Measurements from ENCODE around the gene PCSK6.

The PCSK6 gene

DNA sequence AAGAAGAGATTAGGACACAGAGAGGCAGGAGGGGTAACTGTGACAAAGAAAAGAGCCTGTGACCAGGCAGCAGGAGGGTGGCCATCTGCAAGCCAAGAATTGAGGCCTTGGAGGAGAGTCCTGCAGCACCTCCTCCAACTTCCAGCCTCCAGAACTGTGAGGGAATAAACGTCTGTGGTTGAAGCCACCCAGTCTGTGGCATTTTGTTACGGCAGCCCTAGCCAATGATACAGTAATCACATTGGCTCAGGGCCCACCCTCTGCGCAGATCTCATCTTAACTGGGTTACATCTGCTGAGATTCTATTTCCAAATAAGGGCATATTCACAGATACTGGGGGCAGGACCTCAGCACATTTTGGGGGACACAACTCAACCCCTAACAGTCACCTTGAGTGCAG, 223.5 kb downstream of the PCSK6 start:
- DNase-seq, result no peak

DNA sequence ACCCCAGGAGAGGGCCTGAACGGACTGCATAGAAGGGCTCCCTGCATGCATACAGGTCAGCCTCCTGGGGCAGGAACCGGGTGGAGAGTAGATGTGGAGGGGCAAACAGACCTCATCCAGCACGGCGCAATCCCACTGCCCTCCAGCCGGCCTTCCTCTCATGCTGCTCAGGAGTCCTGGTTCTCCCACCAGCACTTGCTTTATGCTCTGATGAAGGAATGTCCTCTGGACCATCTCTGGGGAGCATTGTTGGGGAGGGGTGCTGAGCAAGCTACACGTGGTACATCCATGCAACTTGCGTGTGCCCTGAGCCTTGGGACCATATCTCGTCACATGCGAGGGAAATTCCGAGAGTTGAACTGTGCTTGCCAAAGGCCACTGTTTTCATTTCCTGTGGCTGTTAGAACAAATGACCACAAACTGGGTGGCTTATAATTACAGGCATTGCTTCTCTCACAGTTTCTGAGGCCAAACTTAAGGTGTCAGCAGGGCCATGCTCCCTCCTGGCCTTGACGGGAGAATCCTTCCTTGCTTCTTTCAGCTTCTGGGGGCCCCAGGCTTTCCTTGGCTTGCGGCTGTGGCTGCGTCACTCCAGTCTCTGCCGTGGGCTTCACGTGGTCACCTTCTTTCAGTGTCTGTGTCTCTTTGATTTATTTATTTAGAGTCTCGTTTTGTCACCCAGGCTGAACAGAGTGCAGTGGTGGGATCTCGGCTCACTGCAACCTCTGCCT, 224.4 kb downstream of the PCSK6 start:
- DNase-seq, result no peak

DNA sequence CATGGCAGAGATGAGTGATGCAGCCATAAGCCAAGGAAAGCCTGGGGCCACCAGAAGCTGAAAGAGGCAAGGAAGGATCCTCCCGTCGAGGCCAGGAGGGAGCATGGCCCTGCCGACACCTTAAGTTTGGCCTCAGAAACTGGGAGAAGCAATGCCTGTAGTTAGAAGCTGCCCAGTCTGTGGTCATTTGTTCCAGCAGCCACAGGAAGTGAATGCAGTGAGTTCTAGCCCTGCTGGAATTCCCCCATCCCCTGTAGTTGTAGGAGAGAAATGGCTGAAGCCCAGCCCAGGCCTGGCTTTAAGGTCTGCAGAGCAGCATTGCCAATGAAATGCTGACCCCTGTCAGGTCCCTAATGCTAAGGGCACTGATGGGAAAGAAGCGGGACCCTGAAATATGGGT, 225.5 kb downstream of the PCSK6 start:
- no peak for DNase-seq

DNA sequence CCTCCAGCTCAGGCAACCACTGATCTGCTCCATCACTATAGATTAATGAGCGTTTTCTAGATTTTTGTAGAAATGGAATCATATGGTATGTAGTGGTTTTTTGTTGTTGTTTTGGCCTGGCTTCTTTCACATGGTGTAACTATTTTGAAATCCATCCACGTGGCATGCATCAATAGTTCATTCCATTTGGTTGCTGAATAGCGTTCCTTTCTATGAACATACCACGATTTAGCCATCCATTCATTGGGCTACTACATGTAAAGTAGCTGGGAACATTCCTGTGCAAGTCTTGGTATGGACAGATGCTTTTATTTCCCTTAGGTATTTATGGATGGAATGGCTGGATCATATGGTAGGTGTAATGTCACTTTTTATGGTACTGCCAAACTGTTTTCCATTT, 227.0 kb downstream of the PCSK6 start:
- no peak for DNase-seq

DNA sequence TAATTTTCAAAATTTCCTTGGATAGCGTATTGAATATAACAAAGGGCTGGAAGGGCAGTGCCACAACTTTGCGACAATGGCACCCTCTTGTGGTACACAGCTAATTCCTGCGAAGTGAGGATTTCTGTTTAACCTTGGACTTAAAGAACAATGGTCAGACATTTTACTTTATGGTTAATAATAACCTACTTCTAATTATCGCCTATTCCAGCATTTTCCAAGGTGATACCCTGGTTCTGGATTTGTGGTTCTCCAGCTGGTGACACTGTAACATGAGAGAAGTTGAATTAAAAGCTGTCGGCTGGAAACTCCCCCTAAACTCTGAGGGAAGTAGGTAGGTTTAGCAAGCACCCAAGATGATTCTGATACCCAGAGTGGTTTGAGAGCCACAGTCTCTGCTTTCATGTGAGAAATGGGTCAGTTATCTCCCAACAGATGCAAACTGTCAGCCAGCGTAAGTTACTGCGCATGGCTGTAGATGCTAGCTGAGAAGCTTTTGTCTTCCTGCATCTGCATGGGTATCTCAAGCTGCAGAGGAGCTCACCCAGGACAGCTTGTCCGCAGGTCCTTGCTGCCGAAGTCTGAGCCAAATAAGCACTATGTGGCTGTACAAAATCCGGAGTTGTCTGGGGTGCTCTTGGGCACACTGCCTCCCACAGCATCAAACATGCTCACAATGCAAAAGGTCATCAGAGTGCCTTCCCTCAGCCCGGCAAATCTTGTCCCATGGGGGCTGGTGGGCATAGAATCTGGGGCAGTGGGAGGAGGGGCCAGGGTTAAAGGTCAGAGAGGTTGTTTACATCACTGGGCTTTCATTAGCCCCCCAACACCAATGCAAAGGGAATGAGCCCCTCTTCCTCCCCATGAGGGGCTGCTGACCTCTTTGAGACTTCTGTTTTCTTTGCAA, 231.0 kb downstream of the PCSK6 start:
- peak; percentile 70 for DNase-seq

DNA sequence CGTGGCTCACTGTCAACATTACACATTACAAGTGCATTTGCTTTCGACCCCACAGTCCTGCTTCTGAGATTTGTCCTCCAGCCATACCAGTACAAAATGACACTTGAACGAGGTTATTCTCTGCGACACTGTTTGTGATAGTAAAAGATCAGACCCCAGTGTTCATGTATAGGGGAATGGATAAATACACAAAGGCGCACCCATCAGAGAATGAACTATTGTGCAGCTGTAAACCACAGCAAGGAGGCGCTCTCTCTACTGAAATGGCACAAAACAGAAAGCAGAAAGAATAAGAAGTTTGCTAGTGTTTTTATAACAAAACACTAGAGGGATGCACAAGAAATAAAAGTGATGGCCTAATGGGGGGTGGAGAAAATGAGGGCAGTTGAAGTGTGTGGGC, 232.8 kb downstream of the PCSK6 start:
- DNase-seq, result no peak

DNA sequence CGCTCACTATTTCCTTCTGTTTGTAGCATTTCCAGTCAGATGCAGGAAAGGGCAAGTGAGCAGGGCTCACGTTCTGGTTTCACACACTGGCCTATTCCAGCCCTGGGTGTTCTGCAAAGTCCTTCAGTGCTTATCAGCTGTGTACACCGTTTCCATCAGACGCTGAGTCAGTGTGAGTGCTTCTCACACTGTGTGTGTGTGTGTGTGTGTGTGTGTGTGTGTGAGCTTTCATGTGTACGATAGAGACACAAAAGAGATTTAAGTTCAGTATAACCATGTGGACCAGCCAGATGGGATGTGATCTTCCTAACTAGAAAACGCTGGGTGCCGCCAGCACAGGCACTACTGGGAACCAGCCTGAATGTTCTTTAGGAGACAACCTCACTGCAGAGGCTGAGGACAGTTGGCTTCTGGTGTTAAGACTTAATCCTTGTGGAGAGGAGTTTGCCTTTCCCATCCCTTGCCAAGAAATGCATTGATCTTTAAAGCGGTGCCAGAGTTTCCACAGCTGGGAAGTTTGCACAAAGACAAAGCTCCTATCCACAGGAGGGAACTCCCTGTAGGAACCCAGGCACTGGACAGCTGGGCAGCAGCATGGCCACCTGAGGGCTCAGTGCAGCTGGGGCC, 233.8 kb downstream of the PCSK6 start:
- no peak for DNase-seq

DNA sequence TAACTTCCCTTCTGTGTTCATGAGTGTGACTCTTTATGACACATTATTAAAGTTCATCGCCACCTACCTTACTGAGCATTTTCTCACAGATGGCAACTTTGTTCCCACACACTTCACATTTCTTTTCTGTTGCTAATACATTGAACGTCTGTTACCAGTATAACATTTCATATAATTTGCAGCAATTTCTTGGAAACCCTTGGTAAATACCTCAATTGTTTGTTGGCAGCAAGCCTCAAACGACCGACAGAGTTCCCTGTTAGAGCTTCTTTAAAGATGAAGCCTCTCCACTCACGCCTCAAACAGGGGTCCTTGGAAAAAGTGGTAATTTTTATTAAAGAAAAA, 234.5 kb downstream of the PCSK6 start:
- no peak for DNase-seq

DNA sequence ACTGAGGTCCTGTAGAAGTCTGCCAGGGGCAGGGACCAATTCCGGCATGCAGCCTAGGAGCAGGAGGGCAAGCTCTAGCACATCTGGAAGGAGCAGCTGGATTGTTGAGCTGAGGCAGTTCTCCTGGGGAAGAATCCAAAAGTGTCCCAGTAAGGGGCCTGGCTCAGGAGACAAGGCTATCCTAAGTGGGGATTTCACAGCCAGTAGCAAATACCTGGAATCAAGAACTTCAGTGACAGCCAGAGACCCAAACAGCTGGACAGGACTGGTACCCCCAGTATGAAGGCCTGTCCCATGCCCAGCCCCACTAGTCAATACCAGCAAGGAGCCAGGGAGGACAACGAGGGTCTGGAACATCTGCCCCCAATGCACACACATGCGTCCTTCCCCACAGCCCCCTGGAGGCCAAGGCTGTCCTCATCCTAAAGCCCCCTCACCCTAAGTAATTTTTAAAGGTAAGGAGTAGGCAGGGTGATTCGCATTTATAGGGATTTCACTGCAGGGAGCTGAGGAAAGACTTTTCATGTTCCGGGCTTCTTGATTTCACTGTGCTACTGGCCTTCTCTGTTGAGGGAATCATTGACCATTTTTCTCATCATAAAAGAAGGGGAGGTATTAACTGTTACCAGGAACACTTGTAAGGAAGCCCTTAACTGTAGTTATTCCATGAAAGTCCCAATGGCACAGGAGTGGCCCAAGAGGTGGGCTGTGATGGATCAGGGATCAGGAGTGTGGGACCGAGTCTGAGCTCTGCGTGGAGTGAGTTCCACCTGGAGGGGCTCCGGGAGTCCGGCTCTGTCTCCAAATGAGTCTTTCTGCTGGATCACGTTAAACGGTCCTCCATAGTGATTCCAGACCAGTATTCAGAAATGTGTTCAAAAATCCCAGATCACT, 235.1 kb downstream of the PCSK6 start:
- no peak for DNase-seq
